Measurements from ENCODE around the gene VSIG10L. TPM values are rescaled to one million over a fixed set of nuclear protein-coding genes. Genes with fewer than 3 reads are reported as not detected.

Gene VSIG10L
- 1.3 and 1.7 TPM in 2 replicates for total RNA-seq (2014; rRNA removed; shearing (Covaris generic))

GRCh38 chr19:51341976-51342580 lies at the start of gene VSIG10L:
Gene VSIG10L (minus strand): TSS chr19:51342139. CDS start chr19:51342124, 15 bp downstream.
- no peak for DNase-seq (ENCODE audit: low read depth)

- no peak for DNase-seq (ENCODE audit: low read depth)
These were observed 49.2 kb upstream of the VSIG10L start for GRCh38 chr19:51391073-51391611.

- DNase-seq (ENCODE audit: low read depth) = no peak
These were observed 47.2 kb upstream of the VSIG10L start for GRCh38 chr19:51389143-51389542.

GRCh38 chr19:51387924-51388389 lies 46.0 kb upstream of the VSIG10L start, which contains the start of gene LIM2:
Gene LIM2 (minus strand): TSS chr19:51387974. CDS start chr19:51387443, 531 bp downstream.
- DNase-seq (ENCODE audit: low read depth) = no peak

GRCh38 chr19:51386882-51387520 lies 45.1 kb upstream of the VSIG10L start:
- no peak for DNase-seq (ENCODE audit: low read depth)

GRCh38 chr19:51382004-51382403 lies 40.1 kb upstream of the VSIG10L start:
- DNase-seq (ENCODE audit: low read depth) = no peak

- no peak for DNase-seq (ENCODE audit: low read depth)
These were observed 38.4 kb upstream of the VSIG10L start for GRCh38 chr19:51380379-51380778.

- DNase-seq (ENCODE audit: low read depth) = no peak
These were observed 35.5 kb upstream of the VSIG10L start for GRCh38 chr19:51377422-51377821.

GRCh38 chr19:51375504-51376221 lies 33.7 kb upstream of the VSIG10L start:
- DNase-seq (ENCODE audit: low read depth) = no peak

- DNase-seq (ENCODE audit: low read depth) = no peak
These were observed 30.9 kb upstream of the VSIG10L start, which contains the start of gene NKG7 for GRCh38 chr19:51372649-51373504. Gene NKG7 (minus strand): TSS chr19:51372654. CDS start chr19:51372535, 119 bp downstream.

- no peak for DNase-seq (ENCODE audit: low read depth)
These were observed 30.2 kb upstream of the VSIG10L start for GRCh38 chr19:51372021-51372648.

GRCh38 chr19:51371186-51371690 lies 29.3 kb upstream of the VSIG10L start:
- DNase-seq (ENCODE audit: low read depth) = no peak

- no peak for DNase-seq (ENCODE audit: low read depth)
These were observed 28.3 kb upstream of the VSIG10L start for GRCh38 chr19:51370230-51370629.

- DNase-seq (ENCODE audit: low read depth) = peak; percentile 16
These were observed 26.7 kb upstream of the VSIG10L start, which contains the start of gene CLDND2 for GRCh38 chr19:51368366-51369282. Gene CLDND2 (minus strand): TSS chr19:51369003. CDS start chr19:51368577, 426 bp downstream.

GRCh38 chr19:51367565-51368365 lies 25.8 kb upstream of the VSIG10L start:
- DNase-seq (ENCODE audit: low read depth) = peak; percentile 98

GRCh38 chr19:51367255-51367564 lies 25.3 kb upstream of the VSIG10L start:
- no peak for DNase-seq (ENCODE audit: low read depth)

- peak; percentile 99 for DNase-seq (ENCODE audit: low read depth)
These were observed 24.7 kb upstream of the VSIG10L start for GRCh38 chr19:51366389-51367254.

GRCh38 chr19:51365965-51366388 lies 24.0 kb upstream of the VSIG10L start, which contains the start of gene ETFB:
Gene ETFB (minus strand): TSS chr19:51366388. CDS start chr19:51366326, 62 bp downstream.
- DNase-seq (ENCODE audit: low read depth) = no peak

Measured in RPMI7951 (cell line).